ENCODE data around the gene BORA. TPM values are rescaled to one million over a fixed set of nuclear protein-coding genes. Genes with fewer than 3 reads are reported as not detected.

The BORA gene
- 2.5 TPM for total RNA-seq (ENCODE audit: unreplicated experiment)
- long read RNA-seq, partial matches to known transcripts: 0 of 1 reads
- long read RNA-seq, other reads (novel, unspliced or antisense): 0 of 1 reads

- peak within 1 kb of the TSS; percentile 95 for H3K4me3 Mint-ChIP-seq (ENCODE audit: unreplicated experiment)
- peak within 1 kb of the TSS; percentile 74 for H3K27ac Mint-ChIP-seq (ENCODE audit: unreplicated experiment)
- no peaks in the 10 kb centered on the region for H3K36me3 Mint-ChIP-seq (ENCODE audit: unreplicated experiment)
- H3K27me3 Mint-ChIP-seq (ENCODE audit: unreplicated experiment): peaks cover 4% of the 10 kb centered on the region
- no peak for TF ChIP-seq CTCF (IDR thresholded peaks at IDR 0.05; ENCODE audit: partially characterized antibody, unreplicated experiment)
- H3K9me3 Mint-ChIP-seq (ENCODE audit: unreplicated experiment): peaks cover 3% of the 10 kb centered on the region
- DNase-seq: peak; percentile 94
- H3K4me1 Mint-ChIP-seq (ENCODE audit: low read depth, unreplicated experiment): peaks cover 14% of the 10 kb centered on the region
Observed at GRCh38 chr13:72727417-72728289, at the start of gene BORA, which contains the start of gene MZT1. Gene BORA (plus strand): TSS chr13:72727923. CDS start chr13:72728941, 1,018 bp downstream. Gene MZT1 (minus strand): TSS chr13:72727629. CDS start chr13:72727602, 27 bp downstream.

GRCh38 chr13:72678312-72678711, 49.4 kb upstream of the BORA start:
- Mint-ChIP-seq H3K27me3 (ENCODE audit: unreplicated experiment) (no peaks in the 10 kb centered on the region), H3K4me1 (ENCODE audit: low read depth, unreplicated experiment) (no peaks in the 10 kb centered on the region), H3K27ac (ENCODE audit: unreplicated experiment) (no peak overlapping the region), H3K36me3 (ENCODE audit: unreplicated experiment) (no peaks in the 10 kb centered on the region), H3K9me3 (ENCODE audit: unreplicated experiment) (peaks cover 1% of the 10 kb centered on the region), H3K4me3 (ENCODE audit: unreplicated experiment) (no peak overlapping the region)
- TF ChIP-seq CTCF (IDR thresholded peaks at IDR 0.05; ENCODE audit: partially characterized antibody, unreplicated experiment): no peak
- DNase-seq: no peak

- Mint-ChIP-seq H3K36me3 (ENCODE audit: unreplicated experiment) (no peaks in the 10 kb centered on the region), H3K4me3 (ENCODE audit: unreplicated experiment) (no peak overlapping the region), H3K9me3 (ENCODE audit: unreplicated experiment) (peaks cover 1% of the 10 kb centered on the region), H3K4me1 (ENCODE audit: low read depth, unreplicated experiment) (no peaks in the 10 kb centered on the region), H3K27ac (ENCODE audit: unreplicated experiment) (no peak overlapping the region), H3K27me3 (ENCODE audit: unreplicated experiment) (no peaks in the 10 kb centered on the region)
- DNase-seq: no peak
- no peak for TF ChIP-seq CTCF (IDR thresholded peaks at IDR 0.05; ENCODE audit: partially characterized antibody, unreplicated experiment)
Observed at GRCh38 chr13:72680353-72680752, 47.4 kb upstream of the BORA start.

- H3K27ac Mint-ChIP-seq (ENCODE audit: unreplicated experiment): no peak overlapping the region
- no peak overlapping the region for H3K4me3 Mint-ChIP-seq (ENCODE audit: unreplicated experiment)
- no peak for DNase-seq
- no peaks in the 10 kb centered on the region for H3K9me3 Mint-ChIP-seq (ENCODE audit: unreplicated experiment)
- no peaks in the 10 kb centered on the region for H3K4me1 Mint-ChIP-seq (ENCODE audit: low read depth, unreplicated experiment)
- no peaks in the 10 kb centered on the region for H3K27me3 Mint-ChIP-seq (ENCODE audit: unreplicated experiment)
- no peaks in the 10 kb centered on the region for H3K36me3 Mint-ChIP-seq (ENCODE audit: unreplicated experiment)
- no peak for TF ChIP-seq CTCF (IDR thresholded peaks at IDR 0.05; ENCODE audit: partially characterized antibody, unreplicated experiment)
Observed at GRCh38 chr13:72686766-72687165, 41.0 kb upstream of the BORA start.

- Mint-ChIP-seq H3K36me3 (ENCODE audit: unreplicated experiment) (peaks cover 7% of the 10 kb centered on the region), H3K4me1 (ENCODE audit: low read depth, unreplicated experiment) (no peaks in the 10 kb centered on the region), H3K4me3 (ENCODE audit: unreplicated experiment) (no peak overlapping the region), H3K27ac (ENCODE audit: unreplicated experiment) (no peak overlapping the region), H3K27me3 (ENCODE audit: unreplicated experiment) (no peaks in the 10 kb centered on the region), H3K9me3 (ENCODE audit: unreplicated experiment) (no peaks in the 10 kb centered on the region)
- TF ChIP-seq CTCF (IDR thresholded peaks at IDR 0.05; ENCODE audit: partially characterized antibody, unreplicated experiment): no peak
- DNase-seq: no peak
Observed at GRCh38 chr13:72689181-72689696, 38.5 kb upstream of the BORA start.

Measured in glutamatergic neuron (in vitro differentiated cells).